ENCODE measurements around the gene TAF6.

TAF6 gene

DNA sequence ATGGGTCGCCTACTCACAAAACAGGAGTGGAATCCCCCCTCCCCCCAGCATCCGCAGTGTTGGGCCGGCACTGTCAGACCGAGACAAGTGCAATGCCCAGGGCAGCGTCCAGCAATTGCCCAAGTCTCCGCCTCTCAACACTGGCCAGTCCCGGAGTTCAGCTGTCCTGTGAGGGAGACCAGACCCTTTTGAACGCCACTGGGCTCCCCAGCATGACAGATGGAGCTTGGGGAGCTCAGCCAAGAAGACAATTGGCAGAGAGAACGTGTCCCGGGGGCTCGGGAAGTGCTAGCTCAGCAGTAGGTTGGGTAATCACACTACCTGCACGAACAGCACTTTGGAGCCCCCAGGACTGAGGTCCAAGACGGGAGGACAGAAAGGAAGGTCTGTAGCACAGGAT is 25.7 kb downstream of the TAF6 start:
- peaks cover 4% of the 10 kb centered on the region for H3K4me1 ChIP-seq
- H3K4me3 ChIP-seq (ENCODE audit: low read depth, low read length) = no peak overlapping the region
- TF ChIP-seq, protein P1, sequence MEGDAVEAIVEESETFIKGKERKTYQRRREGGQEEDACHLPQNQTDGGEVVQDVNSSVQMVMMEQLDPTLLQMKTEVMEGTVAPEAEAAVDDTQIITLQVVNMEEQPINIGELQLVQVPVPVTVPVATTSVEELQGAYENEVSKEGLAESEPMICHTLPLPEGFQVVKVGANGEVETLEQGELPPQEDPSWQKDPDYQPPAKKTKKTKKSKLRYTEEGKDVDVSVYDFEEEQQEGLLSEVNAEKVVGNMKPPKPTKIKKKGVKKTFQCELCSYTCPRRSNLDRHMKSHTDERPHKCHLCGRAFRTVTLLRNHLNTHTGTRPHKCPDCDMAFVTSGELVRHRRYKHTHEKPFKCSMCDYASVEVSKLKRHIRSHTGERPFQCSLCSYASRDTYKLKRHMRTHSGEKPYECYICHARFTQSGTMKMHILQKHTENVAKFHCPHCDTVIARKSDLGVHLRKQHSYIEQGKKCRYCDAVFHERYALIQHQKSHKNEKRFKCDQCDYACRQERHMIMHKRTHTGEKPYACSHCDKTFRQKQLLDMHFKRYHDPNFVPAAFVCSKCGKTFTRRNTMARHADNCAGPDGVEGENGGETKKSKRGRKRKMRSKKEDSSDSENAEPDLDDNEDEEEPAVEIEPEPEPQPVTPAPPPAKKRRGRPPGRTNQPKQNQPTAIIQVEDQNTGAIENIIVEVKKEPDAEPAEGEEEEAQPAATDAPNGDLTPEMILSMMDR (IDR thresholded peaks at IDR 0.05) = no peak
- no peaks in the 10 kb centered on the region for H3K9me3 ChIP-seq (ENCODE audit: control insufficient read depth, low read length)
- no peaks in the 10 kb centered on the region for H3K27me3 ChIP-seq (ENCODE audit: control insufficient read depth, insufficient read depth, low read length)
- no peak overlapping the region for H3K4me2 ChIP-seq (ENCODE audit: low read length)
- no peaks in the 10 kb centered on the region for H3K36me3 ChIP-seq (ENCODE audit: control insufficient read depth, insufficient read depth, low read length)
- no peak overlapping the region for H3K27ac ChIP-seq
- no peak overlapping the region for H3K9ac ChIP-seq
- peaks cover 2% of the 10 kb centered on the region for H3K79me2 ChIP-seq
- H2AFZ ChIP-seq = no peak overlapping the region

DNA sequence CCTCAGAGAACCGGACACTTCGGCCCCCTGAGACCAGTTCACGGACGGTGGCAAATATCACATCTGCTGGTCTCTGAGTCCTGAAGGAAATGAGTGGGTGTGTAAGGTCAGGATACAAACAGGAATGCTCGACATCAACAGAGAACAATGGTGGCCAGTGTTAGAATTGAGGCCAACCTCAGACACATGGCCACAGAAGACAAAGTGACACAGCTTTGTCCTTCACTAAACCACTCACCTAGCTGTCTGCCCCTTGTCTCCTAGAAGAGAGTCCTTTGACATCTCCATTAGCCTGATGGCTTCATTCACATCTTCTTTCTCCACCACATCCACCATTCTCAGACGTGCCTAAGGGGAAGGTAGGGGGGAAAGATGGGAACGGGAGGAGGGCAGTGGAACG is 26.1 kb downstream of the TAF6 start:
- Histone ChIP-seq H3K4me2 (ENCODE audit: low read length) (no peak overlapping the region), H3K9me3 (ENCODE audit: control insufficient read depth, low read length) (no peaks in the 10 kb centered on the region), H3K36me3 (ENCODE audit: control insufficient read depth, insufficient read depth, low read length) (no peaks in the 10 kb centered on the region), H2AFZ (no peak overlapping the region), H3K9ac (no peak overlapping the region), H3K27me3 (ENCODE audit: control insufficient read depth, insufficient read depth, low read length) (no peaks in the 10 kb centered on the region), H3K4me1 (peaks cover 9% of the 10 kb centered on the region), H3K79me2 (no peaks in the 10 kb centered on the region), H3K4me3 (ENCODE audit: low read depth, low read length) (no peak overlapping the region), H3K27ac (no peak overlapping the region)
- TF ChIP-seq, protein P1 (IDR thresholded peaks at IDR 0.05) = no peak

DNA sequence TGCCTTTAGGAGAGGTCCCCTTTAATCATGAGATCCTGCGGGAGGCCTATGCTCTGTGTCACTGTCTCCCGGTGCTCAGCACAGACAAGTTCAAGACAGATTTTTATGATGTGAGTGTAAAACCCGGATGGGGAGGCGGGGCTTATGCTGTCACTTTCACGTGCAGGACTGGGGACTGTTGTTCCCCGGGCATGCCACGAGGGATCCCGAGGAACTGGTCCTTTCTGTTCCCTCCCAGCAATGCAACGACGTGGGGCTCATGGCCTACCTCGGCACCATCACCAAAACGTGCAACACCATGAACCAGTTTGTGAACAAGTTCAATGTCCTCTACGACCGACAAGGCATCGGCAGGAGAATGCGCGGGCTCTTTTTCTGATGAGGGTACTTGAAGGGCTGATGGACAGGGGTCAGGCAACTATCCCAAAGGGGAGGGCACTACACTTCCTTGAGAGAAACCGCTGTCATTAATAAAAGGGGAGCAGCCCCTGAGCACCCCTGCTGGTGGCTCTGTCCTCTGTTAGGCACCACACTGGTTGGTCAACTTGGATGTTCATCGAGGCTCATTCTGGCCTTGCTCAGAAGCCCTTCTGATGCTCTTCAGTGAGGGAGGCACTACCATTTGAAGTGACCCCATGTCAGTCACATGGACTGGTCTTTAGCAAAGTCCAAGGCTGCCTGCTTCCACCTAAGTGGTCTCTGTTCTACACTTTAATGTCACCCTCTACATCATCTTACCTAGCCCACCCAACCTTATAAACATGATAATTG is 27.6 kb downstream of the TAF6 start:
- H3K4me2 ChIP-seq (ENCODE audit: low read length) = no peak overlapping the region
- no peaks in the 10 kb centered on the region for H3K79me2 ChIP-seq
- no peak overlapping the region for H3K27ac ChIP-seq
- H3K9ac ChIP-seq = no peak overlapping the region
- H3K4me3 ChIP-seq (ENCODE audit: low read depth, low read length) = no peak overlapping the region
- peaks cover 11% of the 10 kb centered on the region for H3K4me1 ChIP-seq
- no peaks in the 10 kb centered on the region for H3K27me3 ChIP-seq (ENCODE audit: control insufficient read depth, insufficient read depth, low read length)
- TF ChIP-seq, protein P1 (IDR thresholded peaks at IDR 0.05) = no peak
- H3K9me3 ChIP-seq (ENCODE audit: control insufficient read depth, low read length) = no peaks in the 10 kb centered on the region
- no peaks in the 10 kb centered on the region for H3K36me3 ChIP-seq (ENCODE audit: control insufficient read depth, insufficient read depth, low read length)
- no peak overlapping the region for H2AFZ ChIP-seq

DNA sequence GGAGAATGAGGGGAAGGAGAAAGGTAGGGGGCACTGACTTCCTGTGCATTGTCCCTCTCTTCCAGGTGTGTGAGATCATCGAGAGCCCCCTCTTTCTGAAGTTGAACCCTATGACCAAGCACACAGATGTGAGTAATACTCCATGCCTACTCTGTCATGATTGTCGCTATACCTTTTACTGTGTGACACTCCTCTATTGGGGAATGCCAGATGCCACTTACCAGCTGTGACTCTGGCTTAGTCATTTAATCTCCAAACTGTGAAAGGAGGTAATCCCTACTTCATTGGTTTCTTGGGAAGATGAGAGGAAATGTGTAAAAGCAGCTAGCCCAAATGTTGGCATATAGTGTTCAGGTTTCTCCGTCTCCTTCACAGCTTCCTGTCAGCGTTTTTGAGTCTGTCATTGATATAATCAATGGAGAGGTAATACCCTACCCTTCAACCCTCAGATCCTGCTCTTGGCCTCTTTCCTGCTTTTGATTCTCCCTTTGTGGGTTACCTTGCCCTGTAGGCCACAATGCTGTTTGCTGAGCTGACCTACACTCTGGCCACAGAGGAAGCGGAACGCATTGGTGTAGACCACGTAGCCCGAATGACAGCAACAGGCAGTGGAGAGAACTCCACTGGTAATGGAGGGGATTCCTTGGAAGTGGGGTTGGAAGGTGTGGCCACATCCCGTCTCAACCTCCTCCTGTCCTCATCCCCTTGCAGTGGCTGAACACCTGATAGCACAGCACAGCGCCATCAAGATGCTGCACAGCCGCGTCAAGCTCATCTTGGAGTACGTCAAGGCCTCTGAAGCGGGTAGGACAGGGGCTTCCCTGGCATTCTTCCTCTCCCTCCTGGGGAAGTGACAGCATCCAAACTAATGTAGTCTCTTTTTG is 28.4 kb downstream of the TAF6 start:
- TF ChIP-seq, protein P1 (IDR thresholded peaks at IDR 0.05) = no peak
- Histone ChIP-seq H2AFZ (no peak overlapping the region), H3K4me2 (ENCODE audit: low read length) (no peak overlapping the region), H3K36me3 (ENCODE audit: control insufficient read depth, insufficient read depth, low read length) (no peaks in the 10 kb centered on the region), H3K4me3 (ENCODE audit: low read depth, low read length) (no peak overlapping the region), H3K4me1 (peaks cover 11% of the 10 kb centered on the region), H3K27ac (no peak overlapping the region), H3K79me2 (no peaks in the 10 kb centered on the region), H3K9me3 (ENCODE audit: control insufficient read depth, low read length) (no peaks in the 10 kb centered on the region), H3K27me3 (ENCODE audit: control insufficient read depth, insufficient read depth, low read length) (no peaks in the 10 kb centered on the region), H3K9ac (no peak overlapping the region)
